Loucy (cell line): ENCODE data around the gene MED8.

ENCODE experiments used
- EZH2phosphoT487 ChIP-seq: fragments of 200-600 bp; IDR thresholded peaks from 2 replicates; pipeline ENCODE4 v1.6.1; 2018; ENCODE audit warnings: antibody characterized with exemption, mild to moderate bottlenecking, moderate library complexity, borderline replicate concordance
- TF ChIP-seq, protein P1 (sequence below): fragments of 200-600 bp; sonication (generic); conservative IDR thresholded peaks from 2 replicates; pipeline ENCODE4 v1.5.1; 2014; ENCODE audit warnings: mild to moderate bottlenecking, antibody characterized with exemption, low read length

DNA sequence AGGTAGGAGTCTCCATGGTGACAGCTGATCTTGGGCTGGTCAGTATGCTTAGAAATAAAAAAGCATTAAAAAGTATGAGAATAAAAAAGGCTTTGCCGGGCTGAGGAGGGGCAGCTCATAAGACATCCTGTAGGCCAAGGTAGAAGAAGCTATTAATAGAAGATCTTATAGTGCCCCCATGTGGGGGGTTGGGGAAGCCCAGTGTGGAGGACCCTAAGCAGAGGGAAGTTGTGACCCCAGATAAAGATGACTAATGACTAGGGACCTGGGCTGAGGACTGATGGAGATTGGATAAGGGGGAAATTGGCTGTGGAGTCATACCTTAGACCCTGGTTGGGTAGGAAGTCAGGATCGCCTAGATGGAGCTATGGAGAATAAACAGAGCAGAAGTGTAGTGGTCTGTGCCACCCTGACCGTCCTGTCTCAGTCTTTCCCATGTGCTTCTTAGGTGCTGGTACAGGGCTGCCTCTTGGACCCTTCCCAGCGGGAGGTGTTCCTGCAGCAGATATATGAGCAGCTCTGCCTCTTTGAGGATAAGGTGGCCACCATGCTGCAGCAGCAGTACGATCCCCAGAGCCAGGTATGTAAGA lies 25.1 kb upstream of the MED8 start:
- TF ChIP-seq, protein P1, sequence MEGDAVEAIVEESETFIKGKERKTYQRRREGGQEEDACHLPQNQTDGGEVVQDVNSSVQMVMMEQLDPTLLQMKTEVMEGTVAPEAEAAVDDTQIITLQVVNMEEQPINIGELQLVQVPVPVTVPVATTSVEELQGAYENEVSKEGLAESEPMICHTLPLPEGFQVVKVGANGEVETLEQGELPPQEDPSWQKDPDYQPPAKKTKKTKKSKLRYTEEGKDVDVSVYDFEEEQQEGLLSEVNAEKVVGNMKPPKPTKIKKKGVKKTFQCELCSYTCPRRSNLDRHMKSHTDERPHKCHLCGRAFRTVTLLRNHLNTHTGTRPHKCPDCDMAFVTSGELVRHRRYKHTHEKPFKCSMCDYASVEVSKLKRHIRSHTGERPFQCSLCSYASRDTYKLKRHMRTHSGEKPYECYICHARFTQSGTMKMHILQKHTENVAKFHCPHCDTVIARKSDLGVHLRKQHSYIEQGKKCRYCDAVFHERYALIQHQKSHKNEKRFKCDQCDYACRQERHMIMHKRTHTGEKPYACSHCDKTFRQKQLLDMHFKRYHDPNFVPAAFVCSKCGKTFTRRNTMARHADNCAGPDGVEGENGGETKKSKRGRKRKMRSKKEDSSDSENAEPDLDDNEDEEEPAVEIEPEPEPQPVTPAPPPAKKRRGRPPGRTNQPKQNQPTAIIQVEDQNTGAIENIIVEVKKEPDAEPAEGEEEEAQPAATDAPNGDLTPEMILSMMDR = peak; percentile 83
- no peak for TF ChIP-seq EZH2phosphoT487
